DND-41 (cell line): ENCODE data around the gene ARPP21.

Experiments
- ATAC-seq: fragments of 200-7000 bp; cut with Tn5 transposase; 3 replicates; pipeline ENCODE4 v1.9.1; 2021; ENCODE audit warnings: low read depth; ENCODE audit not compliant: insufficient read depth
- DNase-seq: peaks from one replicate; pipeline ENCODE4 v3.0.0-alpha.2; 2020
- H2AFZ ChIP-seq: 2 replicates; pipeline ENCODE4 v1.6.0; 2012; ENCODE audit warnings: low read depth, low read length
- H3K27ac ChIP-seq: 2 replicates; pipeline ENCODE4 v1.5.1; 2012; ENCODE audit warnings: low read length, inconsistent platforms
- H3K27me3 ChIP-seq: fragments of 200-600 bp; sonication (generic); 2 replicates; pipeline ENCODE4 v1.6.0; 2012; ENCODE audit warnings: low read length, mild to moderate bottlenecking, inconsistent platforms; ENCODE audit not compliant: insufficient read depth, poor library complexity
- H3K36me3 ChIP-seq: 2 replicates; pipeline ENCODE4 v1.5.1; 2012; ENCODE audit warnings: low read length, inconsistent platforms; ENCODE audit not compliant: insufficient read depth
- H3K4me1 ChIP-seq: 2 replicates; pipeline ENCODE4 v1.5.1; 2012; ENCODE audit warnings: mild to moderate bottlenecking, low read length; ENCODE audit not compliant: insufficient read depth
- H3K4me2 ChIP-seq: 2 replicates; pipeline ENCODE4 v1.6.0; 2012; ENCODE audit warnings: mild to moderate bottlenecking, moderate library complexity, low read length, inconsistent platforms; ENCODE audit not compliant: insufficient read depth
- H3K4me3 ChIP-seq, 2 experiments: fragments of 200-600 bp in 1 of 2; shearing (Covaris generic) in 1 of 2; 2 replicates each; pipeline ENCODE4 v1.5.1; 2012 to 2016; ENCODE audit warnings: inconsistent platforms in 2 of 2, low read length in 2 of 2, mild to moderate bottlenecking in 2 of 2, low read depth in 1 of 2, moderate library complexity in 1 of 2
- H3K79me2 ChIP-seq: 2 replicates; pipeline ENCODE4 v1.6.0; 2012; ENCODE audit warnings: low read length, inconsistent platforms; ENCODE audit not compliant: insufficient read depth
- H3K9ac ChIP-seq: 2 replicates; pipeline ENCODE4 v1.6.0; 2012; ENCODE audit warnings: low read depth, mild to moderate bottlenecking, inconsistent platforms, low read length, moderate library complexity
- H3K9me3 ChIP-seq: 2 replicates; pipeline ENCODE4 v1.5.1; 2012; ENCODE audit warnings: low read length, moderate library complexity, mild to moderate bottlenecking, inconsistent platforms; ENCODE audit not compliant: insufficient read depth, severe bottlenecking
- H4K20me1 ChIP-seq: 2 replicates; pipeline ENCODE4 v1.6.0; 2012; ENCODE audit warnings: low read length; ENCODE audit not compliant: insufficient read depth
- CTCF ChIP-seq: IDR thresholded peaks from 2 replicates; pipeline ENCODE4 v1.5.1; 2012; ENCODE audit warnings: borderline replicate concordance, low read length, moderate library complexity, mild to moderate bottlenecking; ENCODE audit not compliant: poor library complexity, severe bottlenecking; ENCODE audit errors: extremely low read depth
- EZH2 ChIP-seq: IDR thresholded peaks from 3 replicates; pipeline ENCODE4 v1.6.1; 2012; ENCODE audit warnings: borderline replicate concordance, low read depth, mild to moderate bottlenecking, moderate library complexity, low read length, inconsistent platforms; ENCODE audit not compliant: severe bottlenecking

Gene ARPP21

GRCh38 chr3:35670408-35670965 is 31.2 kb downstream of the ARPP21 start:
- TF ChIP-seq CTCF = no peak
- TF ChIP-seq EZH2 = no peak
- H4K20me1 ChIP-seq = peaks cover 41% of the 10 kb centered on the region
- H3K27me3 ChIP-seq = no peaks in the 10 kb centered on the region
- peaks cover 92% of the 10 kb centered on the region for H3K36me3 ChIP-seq
- peak overlapping the region; percentile 19 for H3K4me2 ChIP-seq
- H2AFZ ChIP-seq = no peak overlapping the region
- peak overlapping the region; percentile 78 for H3K27ac ChIP-seq
- H3K9ac ChIP-seq = peak overlapping the region; percentile 26
- ATAC-seq = no peak
- peaks cover 100% of the 10 kb centered on the region for H3K79me2 ChIP-seq
- DNase-seq = no peak
- H3K4me3 ChIP-seq = no peak overlapping the region
- no peaks in the 10 kb centered on the region for H3K9me3 ChIP-seq
- H3K4me1 ChIP-seq = peaks cover 100% of the 10 kb centered on the region

DNA sequence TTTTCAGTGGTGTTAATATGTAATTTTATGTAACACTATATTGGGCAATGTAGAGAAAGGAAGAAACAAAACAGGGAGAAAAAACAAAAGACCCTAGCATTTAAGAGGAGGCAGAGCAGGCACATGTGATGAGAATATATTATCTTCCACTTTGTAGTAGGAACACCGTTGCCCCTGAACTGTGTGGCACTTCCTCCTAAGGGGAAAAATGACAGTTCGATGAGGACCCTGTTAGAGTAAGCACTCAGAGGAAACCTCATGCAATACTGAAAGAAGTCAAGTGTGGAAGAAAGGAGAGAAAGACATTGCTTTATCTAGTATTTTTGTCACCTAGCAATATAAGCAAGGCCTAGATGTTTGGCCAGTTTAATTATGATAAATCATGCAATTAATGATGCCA is 32.2 kb downstream of the ARPP21 start:
- H2AFZ ChIP-seq = no peak overlapping the region
- H3K27me3 ChIP-seq = no peaks in the 10 kb centered on the region
- peaks cover 92% of the 10 kb centered on the region for H3K36me3 ChIP-seq
- TF ChIP-seq CTCF = no peak
- no peak for TF ChIP-seq EZH2
- H3K4me1 ChIP-seq = peaks cover 99% of the 10 kb centered on the region
- H3K4me2 ChIP-seq = 0 out of 2 replicates have a peak overlapping the region, but pooled peaks have one; percentile 19
- H4K20me1 ChIP-seq = peaks cover 38% of the 10 kb centered on the region
- H3K79me2 ChIP-seq = peaks cover 100% of the 10 kb centered on the region
- H3K9ac ChIP-seq = peak overlapping the region; percentile 26; the same call in 1 of the 2 replicates
- H3K9me3 ChIP-seq = no peaks in the 10 kb centered on the region
- no peak for DNase-seq
- H3K4me3 ChIP-seq = no peak overlapping the region
- peak; percentile 67 for ATAC-seq
- peak overlapping the region; percentile 78 for H3K27ac ChIP-seq

GRCh38 chr3:35673017-35673416 is 33.7 kb downstream of the ARPP21 start:
- 0 out of 3 replicates have a peak, but pooled peaks have one; percentile 9 for ATAC-seq
- Histone ChIP-seq H2AFZ (no peak overlapping the region), H3K27me3 (no peaks in the 10 kb centered on the region), H3K9me3 (no peaks in the 10 kb centered on the region), H3K36me3 (peaks cover 91% of the 10 kb centered on the region), H3K4me3 (no peak overlapping the region), H3K79me2 (peaks cover 100% of the 10 kb centered on the region), H4K20me1 (peaks cover 41% of the 10 kb centered on the region), H3K4me1 (peaks cover 96% of the 10 kb centered on the region), H3K27ac (peak overlapping the region; percentile 64), H3K9ac (no peak overlapping the region), H3K4me2 (peak overlapping the region; percentile 25; the same call in 1 of the 2 replicates)
- TF ChIP-seq EZH2 (no peak), CTCF (no peak)
- no peak for DNase-seq
